Measurements from ENCODE around the gene ZFP92. TPM values are rescaled to one million over a fixed set of nuclear protein-coding genes. Genes with fewer than 3 reads are reported as not detected.

ZFP92 gene
- polyA plus RNA-seq, 3 donors: 0.75 to 0.98 (median 0.80) TPM

- DNase-seq (ENCODE audit: low read depth in 3 of 3, low spot score in 2 of 3): no peak
Observed at GRCh38 chrX:153406903-153407302, 4.4 kb upstream of the ZFP92 start.

GRCh38 chrX:153407736-153408135, 3.5 kb upstream of the ZFP92 start:
- DNase-seq (ENCODE audit: low read depth in 3 of 3, low spot score in 2 of 3): no peak

- no peak for DNase-seq (ENCODE audit: low read depth in 3 of 3, low spot score in 2 of 3)
Observed at GRCh38 chrX:153408221-153408721, 3.0 kb upstream of the ZFP92 start.

- DNase-seq (ENCODE audit: low read depth in 3 of 3, low spot score in 2 of 3): no peak
Observed at GRCh38 chrX:153408871-153409351, 2.4 kb upstream of the ZFP92 start.

- DNase-seq (ENCODE audit: low read depth in 3 of 3, low spot score in 2 of 3): no peak
Observed at GRCh38 chrX:153409414-153410101, 1.7 kb upstream of the ZFP92 start.

GRCh38 chrX:153410373-153410772, 899 bp upstream of the ZFP92 start:
- DNase-seq (ENCODE audit: low read depth in 3 of 3, low spot score in 2 of 3): no peak

- DNase-seq (ENCODE audit: low read depth in 3 of 3, low spot score in 2 of 3): no peak
Observed at GRCh38 chrX:153410888-153411254, 401 bp upstream of the ZFP92 start.

GRCh38 chrX:153411988-153412574, 809 bp downstream of the ZFP92 start:
- no peak for DNase-seq (ENCODE audit: low read depth in 3 of 3, low spot score in 2 of 3)

GRCh38 chrX:153412746-153413720, 1.8 kb downstream of the ZFP92 start:
- no peak for DNase-seq (ENCODE audit: low read depth in 3 of 3, low spot score in 2 of 3)

GRCh38 chrX:153413731-153414130, 2.5 kb downstream of the ZFP92 start:
- DNase-seq (ENCODE audit: low read depth in 3 of 3, low spot score in 2 of 3): no peak

- DNase-seq (ENCODE audit: low read depth in 3 of 3, low spot score in 2 of 3): no peak
Observed at GRCh38 chrX:153414856-153415510, 3.7 kb downstream of the ZFP92 start.

- DNase-seq (ENCODE audit: low read depth in 3 of 3, low spot score in 2 of 3): no peak
Observed at GRCh38 chrX:153416781-153417450, 5.6 kb downstream of the ZFP92 start.

GRCh38 chrX:153417637-153418036, 6.4 kb downstream of the ZFP92 start:
- no peak for DNase-seq (ENCODE audit: low read depth in 3 of 3, low spot score in 2 of 3)

- DNase-seq (ENCODE audit: low read depth in 3 of 3, low spot score in 2 of 3): no peak
Observed at GRCh38 chrX:153420851-153421599, 9.8 kb downstream of the ZFP92 start.

- no peak for DNase-seq (ENCODE audit: low read depth in 3 of 3, low spot score in 2 of 3)
Observed at GRCh38 chrX:153421856-153422255, 10.6 kb downstream of the ZFP92 start.

- DNase-seq (ENCODE audit: low read depth in 3 of 3, low spot score in 2 of 3): no peak
Observed at GRCh38 chrX:153423652-153424051, 12.4 kb downstream of the ZFP92 start.

- no peak for DNase-seq (ENCODE audit: low read depth in 3 of 3, low spot score in 2 of 3)
Observed at GRCh38 chrX:153426204-153426603, 14.9 kb downstream of the ZFP92 start.

- no peak for DNase-seq (ENCODE audit: low read depth in 3 of 3, low spot score in 2 of 3)
Observed at GRCh38 chrX:153430796-153431195, 19.5 kb downstream of the ZFP92 start.

GRCh38 chrX:153433161-153433680, 21.9 kb downstream of the ZFP92 start:
- DNase-seq (ENCODE audit: low read depth in 3 of 3, low spot score in 2 of 3): no peak

Data from right renal cortex interstitium (tissue), 3 donors.